MM.1S (cell line): ENCODE results near the gene SPDEF.

ENCODE experiments used
- DNase-seq: peaks from one replicate; pipeline ENCODE4 v3.0.0-alpha.2; 2015
- H2AFZ ChIP-seq: fragments of 300-600 bp; sonication (generic); 2 replicates; pipeline ENCODE4 v1.6.0; 2016; ENCODE audit warnings: antibody characterized with exemption, low read length
- H3F3A ChIP-seq: fragments of 300-600 bp; sonication (generic); 2 replicates; pipeline ENCODE4 v1.6.1; 2016; ENCODE audit warnings: mild to moderate bottlenecking, antibody characterized with exemption, low read length, moderate library complexity, mixed read lengths; ENCODE audit not compliant: insufficient read depth
- H3K27ac ChIP-seq: fragments of 300-600 bp; sonication (generic); 2 replicates; pipeline ENCODE4 v1.5.1; 2016; ENCODE audit warnings: mild to moderate bottlenecking, low read length
- H3K27me3 ChIP-seq: fragments of 300-600 bp; sonication (generic); replicated peaks from 2 replicates; pipeline ENCODE4 v1.6.0; 2016; ENCODE audit warnings: low read length; ENCODE audit not compliant: insufficient read depth
- H3K36me3 ChIP-seq: fragments of 300-600 bp; sonication (generic); replicated peaks from 2 replicates; pipeline ENCODE4 v1.6.1; 2016; ENCODE audit warnings: mild to moderate bottlenecking, low read length, mixed read lengths; ENCODE audit not compliant: insufficient read depth
- H3K4me1 ChIP-seq: fragments of 300-600 bp; sonication (generic); 2 replicates; pipeline ENCODE4 v1.6.1; 2016; ENCODE audit warnings: low read length, mixed read lengths
- H3K4me2 ChIP-seq: fragments of 300-600 bp; sonication (generic); 2 replicates; pipeline ENCODE4 v1.6.0; 2016; ENCODE audit warnings: low read depth, low read length
- H3K4me3 ChIP-seq: fragments of 300-600 bp; sonication (generic); 2 replicates; pipeline ENCODE4 v1.5.1; 2016; ENCODE audit warnings: low read length, mixed read lengths
- H3K79me2 ChIP-seq: fragments of 300-600 bp; sonication (generic); 2 replicates; pipeline ENCODE4 v1.6.1; 2016; ENCODE audit warnings: mixed run types, low read length, mixed read lengths
- H3K9ac ChIP-seq: fragments of 300-600 bp; sonication (generic); 2 replicates; pipeline ENCODE4 v1.6.1; 2016; ENCODE audit warnings: low read length, mixed read lengths
- H3K9me2 ChIP-seq: fragments of 300-600 bp; sonication (generic); replicated peaks from 2 replicates; pipeline ENCODE4 v1.6.1; 2016; ENCODE audit warnings: mild to moderate bottlenecking, low read length, mixed read lengths; ENCODE audit not compliant: insufficient read depth
- H3K9me3 ChIP-seq: fragments of 300-600 bp; sonication (generic); replicated peaks from 2 replicates; pipeline ENCODE4 v1.6.1; 2016; ENCODE audit warnings: mild to moderate bottlenecking, low read length, mixed read lengths; ENCODE audit not compliant: insufficient read depth
- H4K20me1 ChIP-seq: fragments of 300-600 bp; sonication (generic); 2 replicates; pipeline ENCODE4 v1.6.1; 2016; ENCODE audit warnings: mild to moderate bottlenecking, low read length, moderate library complexity, mixed read lengths; ENCODE audit not compliant: insufficient read depth
- CTCF ChIP-seq: fragments of 300-600 bp; sonication (generic); IDR thresholded peaks from 2 replicates; pipeline ENCODE4 v1.5.1; 2016; ENCODE audit warnings: antibody characterized with exemption, low read length, mixed read lengths
- EZH2 ChIP-seq: fragments of 300-600 bp; sonication (generic); optimal IDR thresholded peaks from 2 replicates; pipeline ENCODE3; 2017; ENCODE audit warnings: low read depth, mild to moderate bottlenecking, antibody characterized with exemption, low read length, mixed read lengths
- EZH2phosphoT487 ChIP-seq: fragments of 300-600 bp; sonication (generic); IDR thresholded peaks from 2 replicates; pipeline ENCODE4 v1.6.1; 2018; ENCODE audit warnings: antibody characterized with exemption, low read length

The SPDEF gene

GRCh38 chr6:34575326-34575725 is 19.2 kb upstream of the SPDEF start:
- Histone ChIP-seq H3K79me2 (no peaks in the 10 kb centered on the region), H3K4me2 (no peak overlapping the region), H3K9me3 (no peaks in the 10 kb centered on the region), H3K27me3 (no peaks in the 10 kb centered on the region), H3K4me1 (no peaks in the 10 kb centered on the region), H4K20me1 (no peaks in the 10 kb centered on the region), H3K9ac (no peak overlapping the region), H3K27ac (no peak overlapping the region), H2AFZ (no peak overlapping the region), H3K4me3 (no peak overlapping the region), H3K9me2 (no peaks in the 10 kb centered on the region), H3F3A (no peaks in the 10 kb centered on the region), H3K36me3 (no peaks in the 10 kb centered on the region)
- TF ChIP-seq EZH2 = no peak
- no peak for TF ChIP-seq EZH2phosphoT487
- no peak for TF ChIP-seq CTCF
- DNase-seq = no peak

DNA sequence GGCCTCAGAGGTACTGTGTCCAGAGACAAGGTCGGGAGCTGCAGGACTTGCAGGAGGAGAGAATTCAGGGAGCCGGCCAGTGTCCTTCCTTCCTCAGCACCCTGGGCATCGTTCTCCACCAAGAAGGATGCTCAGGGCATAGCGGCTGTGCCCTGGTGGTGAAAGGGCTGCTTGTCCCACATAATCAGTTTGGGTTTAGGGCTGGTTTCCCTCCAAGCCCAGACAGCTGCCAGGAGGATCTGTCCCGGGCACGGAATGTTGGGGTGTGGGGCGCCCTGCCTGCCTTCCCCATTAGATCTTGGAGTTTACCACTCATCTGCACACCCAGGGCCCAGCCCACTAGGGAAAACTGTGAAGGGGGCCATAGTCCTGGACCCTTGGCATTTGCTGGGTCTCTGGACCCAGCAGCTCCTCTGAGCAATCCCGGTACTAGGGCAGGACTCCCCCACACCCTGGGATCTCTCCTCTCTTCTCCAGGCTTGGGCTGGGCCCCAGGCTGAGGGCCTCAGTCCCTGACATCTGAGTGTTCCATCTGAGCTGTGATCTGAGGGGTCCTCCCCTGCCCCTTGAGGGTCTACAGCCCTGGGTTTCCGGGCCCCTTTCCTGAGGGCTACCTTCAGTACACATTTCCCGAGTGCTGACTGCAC is 18.6 kb upstream of the SPDEF start:
- no peak for DNase-seq
- H3K4me1 ChIP-seq = no peaks in the 10 kb centered on the region
- no peaks in the 10 kb centered on the region for H3K79me2 ChIP-seq
- H3K9ac ChIP-seq = no peak overlapping the region
- H2AFZ ChIP-seq = no peak overlapping the region
- H3K27ac ChIP-seq = no peak overlapping the region
- H3F3A ChIP-seq = no peaks in the 10 kb centered on the region
- no peaks in the 10 kb centered on the region for H3K9me3 ChIP-seq
- H4K20me1 ChIP-seq = no peaks in the 10 kb centered on the region
- TF ChIP-seq CTCF (no peak), EZH2phosphoT487 (no peak), EZH2 (no peak)
- no peaks in the 10 kb centered on the region for H3K27me3 ChIP-seq
- H3K9me2 ChIP-seq = no peaks in the 10 kb centered on the region
- H3K4me2 ChIP-seq = no peak overlapping the region
- no peak overlapping the region for H3K4me3 ChIP-seq
- H3K36me3 ChIP-seq = no peaks in the 10 kb centered on the region

GRCh38 chr6:34573567-34574183 is 17.5 kb upstream of the SPDEF start:
- no peaks in the 10 kb centered on the region for H3K9me2 ChIP-seq
- no peaks in the 10 kb centered on the region for H3K36me3 ChIP-seq
- DNase-seq = no peak
- H3K9me3 ChIP-seq = no peaks in the 10 kb centered on the region
- H3K27ac ChIP-seq = no peak overlapping the region
- no peaks in the 10 kb centered on the region for H4K20me1 ChIP-seq
- no peaks in the 10 kb centered on the region for H3F3A ChIP-seq
- no peak for TF ChIP-seq EZH2
- TF ChIP-seq EZH2phosphoT487 = no peak
- no peak for TF ChIP-seq CTCF
- H3K4me1 ChIP-seq = no peaks in the 10 kb centered on the region
- no peak overlapping the region for H3K4me3 ChIP-seq
- no peak overlapping the region for H3K4me2 ChIP-seq
- no peak overlapping the region for H2AFZ ChIP-seq
- no peaks in the 10 kb centered on the region for H3K79me2 ChIP-seq
- no peaks in the 10 kb centered on the region for H3K27me3 ChIP-seq
- H3K9ac ChIP-seq = no peak overlapping the region
